Vagina (tissue), 2 donors: ENCODE data around the gene NDOR1.

Source experiments
- CTCF ChIP-seq, 3 experiments: fragments of 450-650 bp in 2 of 3; fragments of 200-600 bp in 1 of 3; sonication (generic) in 1 of 3; IDR thresholded peaks; one replicate each; pipeline ENCODE4 v1.5.1; 2017 to 2019; ENCODE audit warnings: antibody characterized with exemption in 3 of 3, mild to moderate bottlenecking in 2 of 3, moderate library complexity in 2 of 3
- POLR2A ChIP-seq, 2 donors: fragments of 450-650 bp; IDR thresholded peaks; one replicate each; pipeline ENCODE4 v1.6.1; 2017; ENCODE audit warnings: antibody characterized with exemption in 2 of 2, mild to moderate bottlenecking in 2 of 2, moderate library complexity in 2 of 2
- POLR2AphosphoS5 ChIP-seq, 2 donors: sonication (generic); formaldehyde crosslinking; IDR thresholded peaks; one replicate each; pipeline ENCODE4 v1.9.0; 2017; ENCODE audit warnings: antibody characterized with exemption in 2 of 2, mild to moderate bottlenecking in 2 of 2, low read depth in 1 of 2; ENCODE audit not compliant: insufficient read depth in 1 of 2

DNA sequence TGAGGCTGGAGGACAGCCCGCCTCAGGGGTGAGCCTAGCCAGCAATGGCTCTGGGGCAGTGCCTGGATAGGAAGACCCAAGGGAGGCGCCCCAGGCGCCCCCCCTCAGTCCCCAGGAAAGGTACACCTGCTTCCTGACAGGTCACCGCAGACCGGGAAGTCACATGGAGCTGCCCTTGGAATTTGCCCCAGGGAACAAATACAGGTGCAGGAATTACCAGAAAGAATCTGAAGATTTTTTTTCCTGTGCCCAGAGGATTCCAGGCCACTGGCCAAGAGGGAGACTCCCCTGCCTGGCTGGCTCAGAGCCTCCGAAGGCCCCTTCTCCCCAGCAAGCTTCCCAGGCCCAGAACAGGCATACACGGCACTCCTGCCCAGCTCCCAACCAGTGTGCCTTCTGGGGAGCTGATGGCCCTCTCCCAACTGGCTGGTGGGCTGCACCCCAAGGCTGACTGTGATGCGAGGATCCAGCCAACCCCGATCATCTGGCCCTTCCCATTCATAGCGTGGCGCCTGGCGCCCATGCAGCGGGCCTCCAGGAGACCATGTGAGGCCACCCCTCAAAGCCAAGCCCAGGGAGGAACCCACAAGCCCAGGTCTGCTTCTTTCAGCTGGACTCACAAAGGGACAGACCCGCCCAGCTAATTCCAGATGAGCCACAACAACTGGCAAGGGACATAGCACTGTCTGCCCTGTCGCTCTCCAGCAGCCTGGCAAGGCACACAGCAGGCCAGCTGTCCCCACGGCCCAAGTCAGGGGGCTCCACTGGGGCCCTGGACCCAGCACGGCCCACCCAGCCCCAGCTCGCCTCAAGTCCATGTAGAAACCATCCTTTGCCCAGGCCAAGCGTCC lies 7.2 kb upstream of the NDOR1 start:
- TF ChIP-seq CTCF (IDR thresholded peaks at IDR 0.05) = no peak
- no peak for TF ChIP-seq POLR2AphosphoS5 (IDR thresholded peaks at IDR 0.05; ENCODE audit: insufficient read depth in 1 of 2, low read depth in 1 of 2)
- no peak for TF ChIP-seq POLR2A (IDR thresholded peaks at IDR 0.05)
